K562 (cell line): ENCODE data around the gene SLC24A1. TPM values are rescaled to one million over a fixed set of nuclear protein-coding genes. Genes with fewer than 3 reads are reported as not detected.
A peak's percentile ranks its signal among the peaks of the same experiment; 100 is the strongest.

Experiments
- ARID4B ChIP-seq: sonication (generic); formaldehyde crosslinking; IDR thresholded peaks from 2 replicates; pipeline ENCODE4 v1.8.0; 2022; ENCODE audit warnings: mild to moderate bottlenecking, missing genetic modification reagents
- CHD2 ChIP-seq: IDR thresholded peaks from 2 replicates; pipeline ENCODE4 v1.6.1; 2011; ENCODE audit warnings: low read depth, low read length
- DEAF1 ChIP-seq: fragments of 450-650 bp; formaldehyde crosslinking; IDR thresholded peaks from 2 replicates; pipeline ENCODE4 v1.4.0; 2020; ENCODE audit warnings: mild to moderate bottlenecking, moderate library complexity
- DNMT1 ChIP-seq: fragments of 450-650 bp; IDR thresholded peaks from 2 replicates; pipeline ENCODE4 v1.6.1; 2016; ENCODE audit warnings: antibody characterized with exemption, mild to moderate bottlenecking
- FOXJ2 ChIP-seq: fragments of 200-800 bp; sonication (Bioruptor generic); IDR thresholded peaks from 2 replicates; pipeline ENCODE4 v1.6.1; 2016; ENCODE audit warnings: missing genetic modification characterization, missing compliant biosample characterization
- GATAD2B ChIP-seq: fragments of 450-650 bp; IDR thresholded peaks from 2 replicates; pipeline ENCODE4 v1.6.1; 2017; ENCODE audit warnings: mild to moderate bottlenecking, borderline replicate concordance
- HDAC1 ChIP-seq, 2 experiments: fragments of 450-650 bp; IDR thresholded peaks; 2 replicates each; pipeline ENCODE4 v1.6.1; 2016 to 2017; ENCODE audit warnings: inconsistent platforms in 1 of 2, mild to moderate bottlenecking in 1 of 2, moderate library complexity in 1 of 2
- LEF1 ChIP-seq: fragments of 450-650 bp; IDR thresholded peaks from 2 replicates; pipeline ENCODE4 v1.6.1; 2016; ENCODE audit warnings: mild to moderate bottlenecking
- PCBP2 ChIP-seq: fragments of 200-400 bp; formaldehyde crosslinking; IDR thresholded peaks from 2 replicates; pipeline ENCODE4 v1.6.1; 2018; ENCODE audit warnings: low read length, low read depth, mild to moderate bottlenecking, moderate library complexity; ENCODE audit not compliant: poor library complexity, severe bottlenecking
- RBM34 ChIP-seq: fragments of 200-400 bp; formaldehyde crosslinking; IDR thresholded peaks from 2 replicates; pipeline ENCODE4 v1.6.1; 2018; ENCODE audit warnings: low read length, borderline replicate concordance; ENCODE audit not compliant: insufficient read depth
- SMAD1 ChIP-seq: fragments of 150-350 bp; IDR thresholded peaks from 2 replicates; pipeline ENCODE4 v1.6.1; 2014; ENCODE audit warnings: low read length, low read depth; ENCODE audit not compliant: partially characterized antibody
- SMARCA5 ChIP-seq: fragments of 450-650 bp; IDR thresholded peaks from 2 replicates; pipeline ENCODE4 v1.6.1; 2016
- TCF7 ChIP-seq: sonication (generic); IDR thresholded peaks from 2 replicates; pipeline ENCODE4 v1.6.1; 2016; ENCODE audit warnings: antibody characterized with exemption, borderline replicate concordance
- ZBTB49 ChIP-seq: sonication (generic); formaldehyde crosslinking; IDR thresholded peaks from 2 replicates; pipeline ENCODE4 v1.8.0; 2022; ENCODE audit warnings: missing genetic modification reagents, mild to moderate bottlenecking, borderline replicate concordance
- ZFPM2 ChIP-seq: fragments of 250-450 bp; sonication (Bioruptor Pico); IDR thresholded peaks from 2 replicates; pipeline ENCODE4 v1.5.1; 2022; ENCODE audit warnings: mild to moderate bottlenecking
- ZNF121 ChIP-seq: sonication (generic); formaldehyde crosslinking; conservative IDR thresholded peaks from 2 replicates; pipeline ENCODE4 v1.8.0; 2022; ENCODE audit warnings: missing genetic modification reagents
- ZNF449 ChIP-seq: fragments of 250-450 bp; sonication (Bioruptor Pico); IDR thresholded peaks from 2 replicates; pipeline ENCODE4 v1.8.0; 2022; ENCODE audit warnings: moderate library complexity, mild to moderate bottlenecking, inconsistent platforms
- ZNF764 ChIP-seq: fragments of 250-450 bp; sonication (Bioruptor Pico); IDR thresholded peaks from 2 replicates; pipeline ENCODE4 v1.4.0; 2020; ENCODE audit warnings: low read depth, mild to moderate bottlenecking, moderate library complexity
- polyA plus RNA-seq, 8 experiments: library from polyadenylated mRNA; depleted of rRNA in 4 of 8; stranded (reverse) in 5 of 8; unstranded in 3 of 8; fragments of >200 nt; fragmentation: Nextera tagmentation in 2 of 8; fragmentation: Illumina TruSeq in 1 of 8; extraction: Ambion mirVana in 2 of 8; extraction: Trizol in 1 of 8; gene quantifications; 2 replicates each; pipeline versions ENCODE4 v1.2.1 to v1.2.3, GENCODE V29; 2011 to 2014; ENCODE audit warnings: inconsistent platforms in 1 of 8, missing spikeins in 1 of 8
- total RNA-seq, 7 experiments: library from RNA; depleted of rRNA in 6 of 7; stranded (reverse); fragments of >200 nt in 6 of 7; fragmentation: Illumina TruSeq in 2 of 7; extraction: Trizol in 2 of 7; gene quantifications; 2 replicates each; pipeline versions ENCODE4 v1.2.1 to v1.2.3, GENCODE V29; 2011 to 2021; ENCODE audit warnings: low replicate concordance in 1 of 7

SLC24A1 gene
- total and polyA plus RNA-seq, 9 of the 15 experiments (the other 6 are each of a cell fraction or from before 2014, with no cell fraction given), result 3.1 to 8.2 (median 5.5) TPM

- TF ChIP-seq HDAC1 (IDR thresholded peaks at IDR 0.05) (peak in 1 of 2 experiments; percentile 77; a peak in 2 of 4 replicates), GATAD2B (peak; percentile 85), SMAD1 (peak; percentile 75), ZNF449 (CRISPR knock-in tag) (no peak), ZNF121 (CRISPR knock-in tag) (no peak), ZFPM2 (CRISPR knock-in tag) (0 out of 2 replicates have a peak, but pooled peaks have one; percentile 47), ARID4B (peak; percentile 82), SMARCA5 (peak; percentile 60), RBM34 (no peak), CHD2 (peak; percentile 55), PCBP2 (no peak), TCF7 (peak; percentile 82), ZNF764 (no peak), DEAF1 (no peak), LEF1 (peak; percentile 25; the same call in 1 of the 2 replicates), DNMT1 (no peak), FOXJ2 (tag) (peak; percentile 89), ZBTB49 (no peak)
Measured at GRCh38 chr15:65610871-65611718, 10.6 kb upstream of the SLC24A1 start, which contains the start of gene INTS14 (continued).
